GM10248 (cell line): Measurements from ENCODE around the gene CGRRF1.

Source experiments
- CTCF ChIA-PET: fragments of 300-600 bp; sonication (Branson Sonifier 250); formaldehyde crosslinking; extraction: SDS; loops from one replicate; lab custom pipeline; 2021; ENCODE audit warnings: antibody characterized with exemption; lab: Yijun Ruan, JAX
- POLR2A ChIA-PET: fragments of 350-650 bp; sonication (Branson Sonifier 250); formaldehyde crosslinking; extraction: SDS; loops from one replicate; lab custom pipeline; 2020; ENCODE audit warnings: antibody characterized with exemption; lab: Yijun Ruan, JAX
- DNase-seq: peaks from one replicate; pipeline ENCODE4 v3.0.0; 2012; ENCODE audit errors: extremely low spot score
- CTCF ChIP-seq: IDR thresholded peaks from 2 replicates; pipeline ENCODE4 v1.5.1; 2012; ENCODE audit warnings: mild to moderate bottlenecking, low read depth; ENCODE audit errors: extremely low read depth, missing control alignments, control extremely low read depth

The CGRRF1 gene

GRCh38 chr14:54509546-54510501 is at the start of gene CGRRF1:
Gene CGRRF1 (plus strand): TSS chr14:54509906. CDS start chr14:54509960, 54 bp downstream.
- CTCF ChIA-PET, result interaction anchor here (0.9 to 7.3 kb wide), 27 partner anchors 9 to 391 kb away, joined by 3 to 50 read pairs (median 4); partner anchors contain the start of genes CNIH1, GMFB and SAMD4A
- DNase-seq, result peak; percentile 99
- POLR2A ChIA-PET, result interaction anchor here (0.5 to 1.2 kb wide), 4 partner anchors 14 to 51 kb away, joined by 3 to 5 read pairs (median 3); no protein-coding TSS in a partner anchor
- peak; percentile 49 for TF ChIP-seq CTCF

- ChIA-PET POLR2A (no interaction called here), CTCF (interaction anchor here (1.2 to 1.9 kb wide), 3 partner anchors 12 to 66 kb away, joined by 3 to 9 read pairs (median 4); no protein-coding TSS in a partner anchor)
- TF ChIP-seq CTCF, result no peak
- no peak for DNase-seq
Observed at GRCh38 chr14:54462048-54462447, 47.7 kb upstream of the CGRRF1 start.

- TF ChIP-seq CTCF, result no peak
- no peak for DNase-seq
- POLR2A ChIA-PET, result no interaction called here
- CTCF ChIA-PET, result interaction anchor here (1.0 to 2.1 kb wide), 5 partner anchors 8 to 118 kb away, joined by 3 to 5 read pairs (median 4); no protein-coding TSS in a partner anchor
Observed at GRCh38 chr14:54465654-54466053, 44.1 kb upstream of the CGRRF1 start.

- POLR2A ChIA-PET, result no interaction called here
- CTCF ChIA-PET, result interaction anchor here (0.7 to 2.0 kb wide), 3 partner anchors 10 to 17 kb away, joined by 3 to 7 read pairs (median 4); no protein-coding TSS in a partner anchor
- no peak for TF ChIP-seq CTCF
- no peak for DNase-seq
Observed at GRCh38 chr14:54467280-54467679, 42.4 kb upstream of the CGRRF1 start.

- ChIA-PET POLR2A (no interaction called here), CTCF (no interaction called here)
- DNase-seq, result no peak
- TF ChIP-seq CTCF, result no peak
Observed at GRCh38 chr14:54470701-54471100, 39.0 kb upstream of the CGRRF1 start.

GRCh38 chr14:54471641-54472040 is 38.1 kb upstream of the CGRRF1 start:
- ChIA-PET CTCF (no interaction called here), POLR2A (interaction anchor here (1.1 kb wide), 1 partner anchor 17 kb away, joined by 3 read pairs; no protein-coding TSS in a partner anchor)
- TF ChIP-seq CTCF, result no peak
- DNase-seq, result no peak
